ENCODE data around the gene SALL4.
"Not testable (repeated sequence)": the region's sequence is repeated elsewhere in the genome, so short reads cannot be mapped to it uniquely, and the experiment has no call there.

The SALL4 gene

GRCh38 chr20:51801122-51801822, 1.0 kb downstream of the SALL4 start:
- DNase-seq = no peak

- DNase-seq = no peak
Measured at GRCh38 chr20:51800872-51801121, 1.5 kb downstream of the SALL4 start.

DNA sequence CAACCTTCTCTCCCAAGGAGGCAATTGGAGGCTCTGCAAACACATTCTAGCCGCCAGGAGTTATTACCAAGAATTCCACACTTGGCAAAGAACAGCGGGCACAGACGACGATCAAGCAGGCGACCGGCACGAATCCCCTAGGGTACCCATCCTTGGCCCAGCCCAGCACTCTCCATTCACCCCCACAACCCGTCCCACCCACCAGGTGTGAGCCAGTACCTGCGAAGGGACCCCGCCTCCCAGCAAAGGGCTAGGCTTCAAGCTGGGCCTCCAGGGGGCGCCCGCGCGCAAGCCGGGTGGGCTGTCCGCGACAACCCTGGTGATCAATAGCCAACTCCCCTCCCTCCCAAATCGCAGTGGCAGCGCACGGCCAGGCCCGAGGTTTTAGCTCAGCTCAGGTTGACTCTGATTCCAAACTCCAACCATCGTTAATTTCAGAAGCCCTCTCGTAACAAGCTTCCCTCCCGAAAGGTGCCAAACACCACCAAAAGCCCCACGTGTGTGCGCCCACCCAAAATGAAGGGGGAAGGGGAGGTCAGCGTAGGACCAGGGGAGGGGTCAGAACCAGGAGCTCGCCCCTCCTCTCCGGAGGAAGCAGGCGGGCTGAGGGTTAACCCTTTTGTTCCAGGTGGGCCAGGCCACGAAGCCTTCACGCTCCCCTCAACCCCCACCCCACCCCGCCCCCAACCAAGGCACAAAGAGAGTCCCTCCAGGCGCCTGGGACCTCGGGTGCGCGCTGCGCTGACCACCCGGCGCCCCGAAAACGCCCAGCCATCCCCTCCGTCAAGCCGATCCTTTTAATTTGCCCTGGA, 2.1 kb downstream of the SALL4 start:
- peak; percentile 43 for DNase-seq

DNA sequence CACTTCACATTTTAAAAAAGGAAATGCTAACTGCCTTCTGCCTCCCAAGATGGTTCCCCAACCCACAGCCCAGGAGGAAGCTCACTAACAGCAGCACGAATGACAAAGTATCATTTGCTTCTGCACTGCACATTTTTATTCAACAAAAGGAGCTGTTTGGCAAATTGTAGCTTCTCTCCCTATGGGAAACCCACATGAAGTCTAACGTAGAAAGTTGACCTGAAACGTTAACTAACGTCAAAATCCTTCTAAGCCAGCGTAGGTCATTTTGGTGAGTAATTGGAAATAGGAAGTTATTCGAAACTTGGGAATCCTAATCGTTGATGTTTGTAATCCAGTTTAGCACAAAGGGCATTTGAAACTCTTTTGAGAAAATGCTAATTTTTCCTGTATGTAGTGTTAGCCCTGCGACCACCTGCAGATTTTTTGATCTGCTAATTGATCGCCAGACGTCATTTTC, 2.9 kb downstream of the SALL4 start:
- DNase-seq = no peak

- no peak for DNase-seq
Measured at GRCh38 chr20:51797357-51798025, 4.8 kb downstream of the SALL4 start.

DNA sequence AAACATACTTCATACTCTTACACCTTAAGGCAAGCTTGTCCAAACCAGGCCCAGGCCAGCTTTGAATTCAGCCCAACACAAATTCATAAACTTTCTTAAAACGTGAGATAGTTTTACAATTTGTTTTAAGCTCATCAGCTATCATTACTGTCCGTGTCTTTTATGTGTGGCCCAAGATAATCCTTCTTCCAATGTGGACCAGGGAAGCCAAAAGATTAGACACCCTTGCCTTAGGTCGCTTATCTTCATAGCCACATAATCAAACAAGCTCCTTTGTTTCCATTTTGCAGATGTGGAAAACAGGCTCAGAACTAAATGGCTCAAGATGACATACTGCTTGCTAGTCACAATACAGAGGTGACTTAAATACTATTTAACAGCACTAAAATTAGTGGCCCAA, 6.0 kb downstream of the SALL4 start:
- no peak for DNase-seq

DNA sequence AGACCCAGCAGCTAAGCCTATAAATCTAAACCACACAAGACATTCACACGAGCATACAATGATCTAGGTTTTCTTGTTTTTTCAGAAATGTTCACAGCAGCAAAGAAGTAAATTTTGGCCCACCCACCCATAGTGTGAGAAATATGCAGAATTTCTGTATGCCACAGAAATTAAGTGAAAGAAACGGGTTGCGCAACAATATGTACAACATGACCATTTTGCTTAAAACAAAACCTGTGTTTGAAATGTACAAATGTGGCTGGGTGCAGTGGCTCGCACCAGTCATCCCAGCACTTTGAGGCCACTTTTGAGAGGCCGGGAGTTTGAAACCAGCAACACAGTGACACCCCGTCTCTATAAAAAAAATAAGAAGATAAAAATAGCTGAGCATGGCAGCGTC, 9.4 kb downstream of the SALL4 start:
- DNase-seq = no peak

- no peak for DNase-seq
Measured at GRCh38 chr20:51791626-51792025, 10.7 kb downstream of the SALL4 start.

- DNase-seq = no peak
Measured at GRCh38 chr20:51790256-51790655, 12.1 kb downstream of the SALL4 start.

DNA sequence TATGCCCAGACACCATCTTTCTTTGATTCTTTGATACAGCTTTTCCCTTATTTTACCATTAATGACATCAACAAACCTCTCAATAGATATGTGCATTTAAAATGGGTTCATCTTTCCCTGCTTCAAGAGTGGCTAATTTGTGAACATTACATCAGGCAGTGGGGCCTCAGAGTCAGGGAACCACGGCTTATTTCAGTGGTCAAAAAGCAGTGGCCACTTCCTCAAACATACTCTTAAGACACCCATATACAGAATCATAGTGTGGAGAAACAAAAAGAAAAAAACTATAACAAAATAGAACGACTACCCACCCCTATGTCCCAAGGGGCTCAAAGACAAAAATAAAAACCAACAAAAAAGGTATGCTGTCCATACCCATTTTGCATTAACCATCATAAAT, 12.9 kb downstream of the SALL4 start:
- DNase-seq = no peak

GRCh38 chr20:51788822-51789221, 13.5 kb downstream of the SALL4 start:
- no peak for DNase-seq

DNA sequence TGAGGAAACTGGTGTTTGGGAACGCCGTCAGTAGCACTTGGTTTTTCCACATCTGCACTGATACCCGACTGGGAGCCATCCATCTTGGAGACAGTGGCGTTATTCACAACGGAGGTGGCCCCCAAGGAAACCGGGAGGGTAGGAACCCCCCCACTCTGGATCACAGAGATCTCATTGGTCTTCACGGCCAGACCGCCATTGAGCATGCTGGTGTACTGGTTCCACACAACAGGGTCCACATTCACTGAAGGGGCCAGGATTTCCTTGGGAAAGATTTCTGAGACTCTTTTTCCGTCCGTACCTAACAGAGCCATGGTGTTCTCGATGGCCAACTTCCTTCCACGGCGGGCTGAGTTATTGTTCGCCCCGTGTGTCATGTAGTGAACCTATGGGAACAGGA, 18.0 kb downstream of the SALL4 start:
- no peak for DNase-seq

DNA sequence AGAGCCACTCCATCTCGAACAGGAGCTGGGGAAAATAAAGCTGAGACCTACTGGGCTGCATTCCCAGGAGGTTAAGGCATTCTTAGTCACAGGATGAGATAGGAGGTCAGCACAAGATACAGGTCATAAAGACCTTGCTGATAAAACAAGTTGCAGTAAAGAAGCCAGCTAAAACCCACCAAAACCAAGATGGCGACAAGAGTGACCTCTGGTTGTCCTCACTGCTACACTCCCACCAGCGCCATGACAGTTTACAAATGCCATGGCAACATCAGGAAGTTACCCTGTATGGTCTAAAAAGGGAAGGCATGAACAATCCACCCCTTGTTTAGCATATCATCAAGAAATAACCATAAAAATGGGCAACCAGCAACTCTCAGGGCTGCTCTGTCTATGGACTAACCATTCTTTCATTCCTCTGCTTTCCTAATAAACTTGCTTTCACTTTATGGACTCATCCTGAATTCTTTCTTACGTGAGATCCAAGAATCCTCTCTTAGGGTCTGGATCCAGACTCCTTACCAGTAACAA, 24.0 kb downstream of the SALL4 start:
- DNase-seq = not testable (repeated sequence)

- no peak for DNase-seq
Measured at GRCh38 chr20:51775241-51775640, 27.1 kb downstream of the SALL4 start.

- no peak for DNase-seq
Measured at GRCh38 chr20:51772236-51772635, 30.1 kb downstream of the SALL4 start.

DNA sequence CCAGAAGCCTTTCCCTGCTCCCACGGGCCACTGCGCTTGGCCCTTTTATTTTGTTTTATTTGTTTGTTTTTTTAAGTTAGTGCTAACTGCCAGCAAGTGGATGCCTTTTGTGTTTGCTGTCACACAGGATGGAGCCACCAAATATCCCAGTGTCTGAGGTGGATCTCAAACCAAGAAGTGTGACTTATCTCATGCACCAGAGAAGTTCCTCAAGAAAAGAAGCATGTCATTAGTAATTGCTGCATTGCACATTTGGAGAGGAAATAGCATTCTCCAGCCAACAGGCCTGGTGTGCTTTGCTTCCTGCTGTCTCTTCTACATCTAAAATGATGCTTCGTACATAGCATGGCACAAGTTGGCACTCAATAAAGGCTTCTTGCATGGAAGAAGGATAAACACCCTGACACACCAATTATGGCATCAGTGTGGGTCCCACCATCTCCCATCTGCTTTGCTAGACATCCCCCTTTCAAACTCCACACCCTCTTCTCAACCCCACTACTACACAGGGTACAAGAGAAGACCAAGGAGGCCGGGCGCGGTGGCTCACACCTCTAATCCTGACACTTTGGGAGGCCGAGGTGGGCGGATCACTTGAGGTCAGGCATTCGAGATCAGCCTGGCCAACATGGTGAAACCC, 32.2 kb downstream of the SALL4 start:
- DNase-seq = no peak

- no peak for DNase-seq
Measured at GRCh38 chr20:51768759-51769517, 33.4 kb downstream of the SALL4 start.

GRCh38 chr20:51767867-51768758, 34.2 kb downstream of the SALL4 start, which contains the start of gene ATP9A:
Gene ATP9A, minus strand, starts transcription at chr20:51768390. Its CDS starts 21 bp downstream, at chr20:51768369.
- DNase-seq = no peak

GRCh38 chr20:51766994-51767866, 35.1 kb downstream of the SALL4 start:
- DNase-seq = peak; percentile 23

DNA sequence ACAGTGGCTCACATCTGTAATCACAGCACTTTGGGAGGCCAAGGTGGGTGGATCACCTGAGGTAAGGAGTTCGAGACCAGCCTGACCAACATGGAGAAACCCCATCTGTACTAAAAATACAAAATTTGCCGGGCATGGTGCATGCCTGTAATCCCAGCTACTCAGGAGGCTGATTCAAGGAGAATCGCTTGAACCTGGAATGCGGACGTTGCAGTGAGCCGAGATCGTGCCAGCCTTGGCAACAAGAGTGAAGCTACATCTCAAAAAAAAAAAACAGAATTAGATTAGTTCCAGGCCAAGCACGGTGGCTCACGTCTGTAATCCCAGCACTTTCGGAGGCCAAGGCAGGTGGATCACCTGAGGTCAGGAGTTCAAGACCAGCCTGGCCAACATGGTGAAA, 36.9 kb downstream of the SALL4 start:
- not testable (repeated sequence) for DNase-seq
